ENCODE data around the gene MSRB1.

Gene MSRB1

DNA sequence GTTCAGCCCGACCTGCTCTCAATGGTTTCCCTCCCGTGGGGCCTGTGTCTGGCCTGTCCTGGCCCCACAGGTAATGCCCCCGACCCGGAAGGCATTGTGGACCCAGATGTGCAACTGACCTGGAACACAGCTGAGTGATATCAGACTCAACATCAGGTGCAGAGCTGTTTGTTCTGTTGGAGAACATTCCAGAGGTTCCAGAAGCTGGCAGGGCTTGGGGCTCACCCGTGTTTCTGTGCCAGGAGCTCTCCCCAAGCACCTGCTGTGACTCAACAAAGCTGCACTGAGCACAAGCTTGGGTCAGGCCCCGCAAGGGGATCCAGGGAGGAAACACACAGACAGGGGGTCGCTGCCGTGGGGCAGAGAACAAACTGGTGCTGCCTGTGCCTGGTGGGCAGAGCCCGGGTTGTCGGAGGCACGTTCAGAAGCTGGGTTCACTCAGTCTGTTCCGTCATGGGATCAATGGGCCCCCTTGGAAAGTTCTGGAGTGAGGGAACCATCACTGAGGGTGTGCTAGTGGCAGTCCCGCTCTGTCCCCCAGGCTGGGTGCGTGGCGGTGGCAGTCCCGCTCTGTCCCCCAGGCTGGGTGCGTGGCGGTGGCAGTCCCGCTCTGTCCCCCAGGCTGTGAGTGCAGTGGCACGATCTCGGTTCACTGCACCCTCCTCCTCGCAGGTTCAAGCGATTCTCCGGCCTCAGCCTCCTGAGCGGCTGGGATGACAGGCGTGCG lies 46.9 kb downstream of the MSRB1 start:
- no peaks in the 10 kb centered on the region for H3K9me3 ChIP-seq (replicated peaks in 1 of 2; ENCODE audit: control insufficient read depth in 2 of 2, insufficient read depth in 1 of 2, low read depth in 1 of 2, low read length in 2 of 2)
- no CpG with 5 or more reads among the region's 27 CpGs for WGBS, 2 donors (ENCODE audit: extremely low coverage in 2 of 2, insufficient read length in 2 of 2, insufficient replicate concordance in 1 of 2)
- no peak overlapping the region for H3K9ac ChIP-seq (ENCODE audit: low read depth, low read length, poor library complexity)
- H3K27ac ChIP-seq (replicated peaks; ENCODE audit: low read length) = no peak overlapping the region
- no peak overlapping the region for H4K91ac ChIP-seq (ENCODE audit: low read depth, low read length, poor library complexity)
- no peak overlapping the region for H3K4me3 ChIP-seq (ENCODE audit: low read length in 2 of 2)
- H3K36me3 ChIP-seq (replicated peaks in 1 of 2; ENCODE audit: control insufficient read depth in 2 of 2, insufficient read depth in 2 of 2, low read length in 2 of 2) = no peaks in the 10 kb centered on the region
- H3K18ac ChIP-seq (ENCODE audit: low read length) = peak overlapping the region; percentile 51
- H2BK12ac ChIP-seq (ENCODE audit: low read length) = no peak overlapping the region
- H4K8ac ChIP-seq (ENCODE audit: low read depth, low read length) = no peak overlapping the region
- H2BK5ac ChIP-seq (ENCODE audit: low read length) = no peak overlapping the region
- no peak overlapping the region for H2AFZ ChIP-seq (ENCODE audit: low read length)
- H3K4me1 ChIP-seq (ENCODE audit: control insufficient read depth in 2 of 2, insufficient read depth in 1 of 2, low read depth in 1 of 2, low read length in 2 of 2) = peaks cover 0 to 2% of the 10 kb centered on the region in 2 donors
- H3K79me1 ChIP-seq (ENCODE audit: low read depth, low read length) = peaks cover 3% of the 10 kb centered on the region
- H3K4ac ChIP-seq (ENCODE audit: low read length) = no peak overlapping the region
- peaks cover 0 to 46% (median 0%) of the 10 kb centered on the region in 3 experiments for H3K27me3 ChIP-seq (ENCODE audit: control insufficient read depth in 3 of 3, insufficient read depth in 3 of 3, low read depth in 1 of 3, low read length in 3 of 3)
- H3K23ac ChIP-seq (ENCODE audit: low read depth, low read length, poor library complexity) = no peak overlapping the region
- no peak overlapping the region for H3K14ac ChIP-seq (ENCODE audit: low read length)
- DNase-seq (ENCODE audit: low spot score) = no peak
- H2BK15ac ChIP-seq (ENCODE audit: low read length) = no peak overlapping the region
- no peak overlapping the region for H2BK120ac ChIP-seq (ENCODE audit: low read depth, low read length)
- H3K4me2 ChIP-seq (ENCODE audit: insufficient read depth, low read length, poor library complexity, severe bottlenecking) = no peak overlapping the region
- peak overlapping the region; percentile 68 for H2AK5ac ChIP-seq (ENCODE audit: low read depth, low read length)

DNA sequence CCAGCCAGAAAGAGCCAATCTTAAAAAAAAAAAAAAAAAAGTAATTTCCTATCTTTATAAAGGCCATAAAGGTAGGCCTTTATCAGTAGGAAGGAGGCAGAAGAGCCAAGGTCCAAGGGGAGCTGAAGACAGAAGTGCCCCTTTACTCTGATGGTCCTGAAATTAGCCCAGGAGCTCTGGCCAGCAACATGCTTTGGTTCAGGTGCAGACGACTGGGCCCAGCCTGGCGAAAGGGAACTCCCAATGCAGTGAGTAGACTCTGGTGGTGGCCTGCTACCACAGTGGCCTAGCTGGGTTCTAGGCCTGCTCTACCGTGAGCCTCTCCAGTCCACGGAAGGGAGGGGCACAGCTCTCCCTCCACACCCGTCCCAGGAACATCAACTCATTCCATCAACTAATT lies 47.9 kb downstream of the MSRB1 start:
- no CpG with 5 or more reads among the region's 5 CpGs for WGBS, 2 donors (ENCODE audit: extremely low coverage in 2 of 2, insufficient read length in 2 of 2, insufficient replicate concordance in 1 of 2)
- no peak overlapping the region for H4K8ac ChIP-seq (ENCODE audit: low read depth, low read length)
- DNase-seq (ENCODE audit: low spot score) = no peak
- no peak overlapping the region for H4K91ac ChIP-seq (ENCODE audit: low read depth, low read length, poor library complexity)
- H3K27ac ChIP-seq (replicated peaks; ENCODE audit: low read length) = no peak overlapping the region
- H3K9me3 ChIP-seq (replicated peaks in 1 of 2; ENCODE audit: control insufficient read depth in 2 of 2, insufficient read depth in 1 of 2, low read depth in 1 of 2, low read length in 2 of 2) = no peaks in the 10 kb centered on the region
- peak overlapping the region; percentile 30 for H3K9ac ChIP-seq (ENCODE audit: low read depth, low read length, poor library complexity)
- no peaks in the 10 kb centered on the region for H3K79me1 ChIP-seq (ENCODE audit: low read depth, low read length)
- H2BK120ac ChIP-seq (ENCODE audit: low read depth, low read length) = no peak overlapping the region
- H3K4ac ChIP-seq (ENCODE audit: low read length) = no peak overlapping the region
- H3K23ac ChIP-seq (ENCODE audit: low read depth, low read length, poor library complexity) = no peak overlapping the region
- H2AFZ ChIP-seq (ENCODE audit: low read length) = no peak overlapping the region
- H2BK12ac ChIP-seq (ENCODE audit: low read length) = no peak overlapping the region
- H3K27me3 ChIP-seq (ENCODE audit: control insufficient read depth in 3 of 3, insufficient read depth in 3 of 3, low read depth in 1 of 3, low read length in 3 of 3) = peaks cover 0 to 48% (median 0%) of the 10 kb centered on the region in 3 experiments
- no peak overlapping the region for H2BK15ac ChIP-seq (ENCODE audit: low read length)
- H3K4me3 ChIP-seq (ENCODE audit: low read length in 2 of 2) = no peak overlapping the region
- H3K4me2 ChIP-seq (ENCODE audit: insufficient read depth, low read length, poor library complexity, severe bottlenecking) = no peak overlapping the region
- H3K36me3 ChIP-seq (replicated peaks in 1 of 2; ENCODE audit: control insufficient read depth in 2 of 2, insufficient read depth in 2 of 2, low read length in 2 of 2) = no peaks in the 10 kb centered on the region
- H3K18ac ChIP-seq (ENCODE audit: low read length) = no peak overlapping the region
- H3K14ac ChIP-seq (ENCODE audit: low read length) = no peak overlapping the region
- peaks cover 0 to 2% of the 10 kb centered on the region in 2 donors for H3K4me1 ChIP-seq (ENCODE audit: control insufficient read depth in 2 of 2, insufficient read depth in 1 of 2, low read depth in 1 of 2, low read length in 2 of 2)
- no peak overlapping the region for H2BK5ac ChIP-seq (ENCODE audit: low read length)
- H2AK5ac ChIP-seq (ENCODE audit: low read depth, low read length) = no peak overlapping the region

DNA sequence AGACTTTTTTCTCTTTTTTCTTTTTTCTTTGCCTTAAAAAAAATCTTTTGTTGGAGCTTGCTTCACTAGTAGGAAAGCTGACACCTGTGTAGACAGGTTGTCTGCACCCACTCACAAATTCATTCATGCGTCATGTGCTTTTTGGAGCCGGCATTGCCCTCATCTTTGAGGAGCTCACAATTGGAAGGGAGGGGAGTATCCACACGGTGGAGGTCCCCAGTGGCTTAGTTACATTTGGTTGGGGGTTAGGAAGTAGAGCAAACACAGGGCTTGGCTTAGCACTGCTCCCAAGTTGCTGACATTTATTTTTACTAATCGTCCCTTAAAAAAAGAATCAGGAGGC lies 52.3 kb downstream of the MSRB1 start:
- Histone ChIP-seq H2AK5ac (ENCODE audit: low read depth, low read length) (no peak overlapping the region), H2AFZ (ENCODE audit: low read length) (no peak overlapping the region), H3K23ac (ENCODE audit: low read depth, low read length, poor library complexity) (no peak overlapping the region), H3K4ac (ENCODE audit: low read length) (no peak overlapping the region), H4K91ac (ENCODE audit: low read depth, low read length, poor library complexity) (no peak overlapping the region), H3K4me3 (ENCODE audit: low read length in 2 of 2) (no peak overlapping the region), H2BK5ac (ENCODE audit: low read length) (no peak overlapping the region), H3K36me3 (replicated peaks in 1 of 2; ENCODE audit: control insufficient read depth in 2 of 2, insufficient read depth in 2 of 2, low read length in 2 of 2) (no peaks in the 10 kb centered on the region), H3K79me1 (ENCODE audit: low read depth, low read length) (no peaks in the 10 kb centered on the region), H3K14ac (ENCODE audit: low read length) (no peak overlapping the region), H2BK12ac (ENCODE audit: low read length) (no peak overlapping the region), H3K18ac (ENCODE audit: low read length) (no peak overlapping the region), H3K9me3 (replicated peaks in 1 of 2; ENCODE audit: control insufficient read depth in 2 of 2, insufficient read depth in 1 of 2, low read depth in 1 of 2, low read length in 2 of 2) (no peaks in the 10 kb centered on the region), H3K27me3 (ENCODE audit: control insufficient read depth in 3 of 3, insufficient read depth in 3 of 3, low read depth in 1 of 3, low read length in 3 of 3) (peaks cover 0 to 26% (median 0%) of the 10 kb centered on the region in 3 experiments), H3K9ac (ENCODE audit: low read depth, low read length, poor library complexity) (no peak overlapping the region), H2BK15ac (ENCODE audit: low read length) (no peak overlapping the region), H3K27ac (replicated peaks; ENCODE audit: low read length) (no peak overlapping the region), H4K8ac (ENCODE audit: low read depth, low read length) (no peak overlapping the region), H2BK120ac (ENCODE audit: low read depth, low read length) (no peak overlapping the region), H3K4me1 (ENCODE audit: control insufficient read depth in 2 of 2, insufficient read depth in 1 of 2, low read depth in 1 of 2, low read length in 2 of 2) (peaks cover 0 to 2% of the 10 kb centered on the region in 2 donors), H3K4me2 (ENCODE audit: insufficient read depth, low read length, poor library complexity, severe bottlenecking) (no peak overlapping the region)
- no CpG with 5 or more reads among the region's 4 CpGs for WGBS, 2 donors (ENCODE audit: extremely low coverage in 2 of 2, insufficient read length in 2 of 2, insufficient replicate concordance in 1 of 2)
- DNase-seq (ENCODE audit: low spot score) = no peak

DNA sequence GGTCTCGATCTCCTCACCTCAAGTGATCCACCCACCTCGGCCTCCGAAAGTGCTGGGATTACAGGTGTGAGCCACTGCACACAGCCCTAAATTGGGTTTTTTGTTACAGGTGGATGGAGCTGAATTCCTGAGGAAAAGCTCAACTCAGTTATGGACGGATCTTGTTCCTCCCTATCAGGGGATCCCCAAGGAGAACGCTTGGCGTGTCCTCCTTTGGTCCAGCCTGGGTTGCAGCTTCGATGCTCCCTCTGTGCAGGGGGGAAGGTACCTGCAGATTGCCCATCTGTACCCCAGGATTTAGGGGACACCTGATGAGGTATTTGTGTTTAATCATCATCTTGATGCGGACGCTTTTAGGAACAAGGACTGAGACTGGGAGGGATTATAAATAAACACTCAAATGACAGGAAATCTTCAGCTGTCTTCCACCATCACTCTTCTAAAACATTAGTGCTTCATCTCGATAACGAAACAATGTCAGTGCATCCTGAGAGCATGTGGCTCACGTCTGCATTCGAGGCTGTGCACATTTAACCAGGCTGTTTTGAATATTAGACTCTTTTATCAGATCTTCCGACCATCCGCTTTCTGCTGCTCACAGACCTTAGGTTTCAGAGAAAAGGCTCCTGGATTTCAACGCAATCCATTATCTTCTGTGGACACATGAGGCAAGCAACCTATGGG lies 52.8 kb downstream of the MSRB1 start:
- Histone ChIP-seq H4K91ac (ENCODE audit: low read depth, low read length, poor library complexity) (no peak overlapping the region), H3K27me3 (ENCODE audit: control insufficient read depth in 3 of 3, insufficient read depth in 3 of 3, low read depth in 1 of 3, low read length in 3 of 3) (peaks cover 0 to 23% (median 0%) of the 10 kb centered on the region in 3 experiments), H3K9me3 (replicated peaks in 1 of 2; ENCODE audit: control insufficient read depth in 2 of 2, insufficient read depth in 1 of 2, low read depth in 1 of 2, low read length in 2 of 2) (no peaks in the 10 kb centered on the region), H4K8ac (ENCODE audit: low read depth, low read length) (no peak overlapping the region), H2BK5ac (ENCODE audit: low read length) (no peak overlapping the region), H2AFZ (ENCODE audit: low read length) (no peak overlapping the region), H3K9ac (ENCODE audit: low read depth, low read length, poor library complexity) (no peak overlapping the region), H2BK15ac (ENCODE audit: low read length) (no peak overlapping the region), H3K23ac (ENCODE audit: low read depth, low read length, poor library complexity) (no peak overlapping the region), H3K14ac (ENCODE audit: low read length) (no peak overlapping the region), H3K18ac (ENCODE audit: low read length) (no peak overlapping the region), H2AK5ac (ENCODE audit: low read depth, low read length) (no peak overlapping the region), H3K27ac (replicated peaks; ENCODE audit: low read length) (no peak overlapping the region), H2BK120ac (ENCODE audit: low read depth, low read length) (no peak overlapping the region), H3K4me2 (ENCODE audit: insufficient read depth, low read length, poor library complexity, severe bottlenecking) (no peak overlapping the region), H3K4ac (ENCODE audit: low read length) (no peak overlapping the region), H3K79me1 (ENCODE audit: low read depth, low read length) (no peaks in the 10 kb centered on the region), H3K36me3 (replicated peaks in 1 of 2; ENCODE audit: control insufficient read depth in 2 of 2, insufficient read depth in 2 of 2, low read length in 2 of 2) (no peaks in the 10 kb centered on the region), H3K4me1 (ENCODE audit: control insufficient read depth in 2 of 2, insufficient read depth in 1 of 2, low read depth in 1 of 2, low read length in 2 of 2) (peaks cover 0 to 2% of the 10 kb centered on the region in 2 donors), H3K4me3 (ENCODE audit: low read length in 2 of 2) (no peak overlapping the region), H2BK12ac (ENCODE audit: low read length) (no peak overlapping the region)
- DNase-seq (ENCODE audit: low spot score) = no peak
- WGBS, 2 donors (ENCODE audit: extremely low coverage in 2 of 2, insufficient read length in 2 of 2, insufficient replicate concordance in 1 of 2) = no CpG with 5 or more reads among the region's 16 CpGs
